Activated CD4-positive, alpha-beta T cell treated with anti-CD3 and anti-CD28 coated beads, Interleukin-2, Interleukin-6, amounts not matched to agents 100 ng/mL and 50 ng/mL, durations not matched to agents 16 hours and 8 hours (primary cell): ENCODE data around the gene CORO2B.
"Not testable (repeated sequence)": the region's sequence is repeated elsewhere in the genome, so short reads cannot be mapped to it uniquely, and the experiment has no call there.

Experiments
- DNase-seq: peaks from one replicate; pipeline ENCODE4 v3.0.0-alpha.2; 2020

CORO2B gene

GRCh38 chr15:68631601-68632051 lies 52.8 kb downstream of the CORO2B start:
- DNase-seq, result no peak

- DNase-seq, result no peak
Measured at GRCh38 chr15:68632101-68632500, 53.3 kb downstream of the CORO2B start.

GRCh38 chr15:68633231-68634121 lies 54.7 kb downstream of the CORO2B start:
- DNase-seq, result no peak

GRCh38 chr15:68634122-68634482 lies 55.3 kb downstream of the CORO2B start:
- DNase-seq, result no peak

- no peak for DNase-seq
Measured at GRCh38 chr15:68634531-68634930, 55.7 kb downstream of the CORO2B start.

- DNase-seq, result no peak
Measured at GRCh38 chr15:68635141-68635540, 56.3 kb downstream of the CORO2B start.

GRCh38 chr15:68636256-68636655 lies 57.5 kb downstream of the CORO2B start:
- DNase-seq, result no peak

- DNase-seq, result no peak
Measured at GRCh38 chr15:68637767-68638404, 59.1 kb downstream of the CORO2B start.

GRCh38 chr15:68638953-68639515 lies 60.2 kb downstream of the CORO2B start:
- no peak for DNase-seq

GRCh38 chr15:68639926-68640600 lies 61.3 kb downstream of the CORO2B start:
- no peak for DNase-seq

- DNase-seq, result no peak
Measured at GRCh38 chr15:68640791-68641331, 62.1 kb downstream of the CORO2B start.

GRCh38 chr15:68641376-68641775 lies 62.6 kb downstream of the CORO2B start:
- DNase-seq, result no peak

- no peak for DNase-seq
Measured at GRCh38 chr15:68642491-68642845, 63.7 kb downstream of the CORO2B start.

- DNase-seq, result no peak
Measured at GRCh38 chr15:68643216-68643830, 64.5 kb downstream of the CORO2B start.

GRCh38 chr15:68644083-68644904 lies 65.5 kb downstream of the CORO2B start:
- DNase-seq, result no peak

GRCh38 chr15:68644996-68645395 lies 66.2 kb downstream of the CORO2B start:
- DNase-seq, result no peak

GRCh38 chr15:68646156-68646555 lies 67.4 kb downstream of the CORO2B start:
- no peak for DNase-seq

- DNase-seq, result no peak
Measured at GRCh38 chr15:68646696-68647095, 67.9 kb downstream of the CORO2B start.

- DNase-seq, result not testable (repeated sequence)
Measured at GRCh38 chr15:68647361-68647760, 68.6 kb downstream of the CORO2B start.

GRCh38 chr15:68650901-68651709 lies 72.3 kb downstream of the CORO2B start:
- peak; percentile 61 for DNase-seq
